ENCODE measurements around the gene NINJ1. TPM values are rescaled to one million over a fixed set of nuclear protein-coding genes. Genes with fewer than 3 reads are reported as not detected.
"Not testable (repeated sequence)": the region's sequence is repeated elsewhere in the genome, so short reads cannot be mapped to it uniquely, and the experiment has no call there.

Gene NINJ1
- total and polyA plus RNA-seq, 3 donors from 2014 or later: 99.3 to 152 (median 148) TPM

- no peaks in the 10 kb centered on the region for H3K9me3 ChIP-seq
- intact Hi-C loops (cut with DNase I; ENCODE audit: low total_unique reads): no loop called here
- TF ChIP-seq, protein P1, sequence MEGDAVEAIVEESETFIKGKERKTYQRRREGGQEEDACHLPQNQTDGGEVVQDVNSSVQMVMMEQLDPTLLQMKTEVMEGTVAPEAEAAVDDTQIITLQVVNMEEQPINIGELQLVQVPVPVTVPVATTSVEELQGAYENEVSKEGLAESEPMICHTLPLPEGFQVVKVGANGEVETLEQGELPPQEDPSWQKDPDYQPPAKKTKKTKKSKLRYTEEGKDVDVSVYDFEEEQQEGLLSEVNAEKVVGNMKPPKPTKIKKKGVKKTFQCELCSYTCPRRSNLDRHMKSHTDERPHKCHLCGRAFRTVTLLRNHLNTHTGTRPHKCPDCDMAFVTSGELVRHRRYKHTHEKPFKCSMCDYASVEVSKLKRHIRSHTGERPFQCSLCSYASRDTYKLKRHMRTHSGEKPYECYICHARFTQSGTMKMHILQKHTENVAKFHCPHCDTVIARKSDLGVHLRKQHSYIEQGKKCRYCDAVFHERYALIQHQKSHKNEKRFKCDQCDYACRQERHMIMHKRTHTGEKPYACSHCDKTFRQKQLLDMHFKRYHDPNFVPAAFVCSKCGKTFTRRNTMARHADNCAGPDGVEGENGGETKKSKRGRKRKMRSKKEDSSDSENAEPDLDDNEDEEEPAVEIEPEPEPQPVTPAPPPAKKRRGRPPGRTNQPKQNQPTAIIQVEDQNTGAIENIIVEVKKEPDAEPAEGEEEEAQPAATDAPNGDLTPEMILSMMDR (IDR thresholded peaks at IDR 0.05): no peak
- no peak for TF ChIP-seq POLR2A (IDR thresholded peaks at IDR 0.05)
- 76 to 79% methylated on average over 1 of the region's 1 CpG for WGBS, 2 donors
- no peaks in the 10 kb centered on the region for H3K27me3 ChIP-seq
- no peaks in the 10 kb centered on the region for H3K4me1 ChIP-seq
- DNase-seq: no peak
- no peaks in the 10 kb centered on the region for H3K36me3 ChIP-seq (ENCODE audit: low read depth, missing control alignments)
- no peak overlapping the region for H3K27ac ChIP-seq
- H3K4me3 ChIP-seq: no peak overlapping the region
Observed at GRCh38 chr9:93105620-93106019, 28.4 kb downstream of the NINJ1 start.

GRCh38 chr9:93101086-93101485 is 33.0 kb downstream of the NINJ1 start:
- DNase-seq; H3K27ac ChIP-seq; intact Hi-C loops (cut with DNase I; ENCODE audit: low total_unique reads): not testable (repeated sequence)

GRCh38 chr9:93100276-93100636 is 33.8 kb downstream of the NINJ1 start:
- intact Hi-C loops (cut with DNase I; ENCODE audit: low total_unique reads): no loop called here

More at GRCh38 chr9:93101086-93101485, 33.0 kb downstream of the NINJ1 start:
- H3K4me3 ChIP-seq; H3K36me3 ChIP-seq (ENCODE audit: low read depth, missing control alignments); H3K9me3 ChIP-seq; H3K27me3 ChIP-seq: not testable (repeated sequence)
- H3K4me1 ChIP-seq: peaks cover 26% of the 10 kb centered on the region
- 96% methylated on average over 11 of the region's 11 CpGs for WGBS, 2 donors

DNA sequence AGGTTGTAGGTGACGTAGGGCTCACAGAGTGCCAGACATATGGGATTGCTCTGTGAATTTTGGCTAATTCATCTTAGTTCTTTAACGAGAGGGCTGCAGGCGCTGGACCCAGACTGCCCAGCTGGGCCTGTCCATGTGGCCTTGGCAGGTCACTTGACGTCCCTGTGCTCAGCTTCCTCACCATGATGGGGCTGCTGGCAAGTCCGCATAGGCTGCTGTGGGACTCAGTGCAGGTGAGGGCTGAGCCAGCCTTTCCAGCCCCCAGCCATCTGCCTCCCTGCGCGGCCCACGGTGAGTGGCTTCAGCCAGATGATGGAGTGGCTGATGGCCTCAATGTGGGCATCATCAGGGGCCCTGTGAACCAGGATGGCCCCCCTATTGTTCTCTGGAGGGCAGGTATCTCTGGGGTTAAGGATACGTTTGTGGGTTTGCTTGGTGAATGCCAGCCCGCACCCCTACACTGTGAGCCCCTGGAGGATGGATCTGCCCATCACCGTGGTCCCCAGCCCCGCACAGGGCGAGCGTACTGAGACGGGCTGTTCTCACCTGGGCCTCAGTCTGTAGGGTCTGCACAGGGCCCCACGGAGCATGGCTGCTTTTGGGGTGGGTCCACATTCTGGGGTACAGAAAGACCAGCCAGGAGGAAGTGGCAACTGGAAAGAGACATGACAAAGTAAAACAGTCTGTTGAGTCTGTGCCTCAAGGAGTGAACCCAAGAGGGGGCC is 34.3 kb downstream of the NINJ1 start:
- WGBS, 2 donors: 83 to 86% methylated on average over 4 to 16 of the region's 16 CpGs
- no peak for DNase-seq
- intact Hi-C loops (cut with DNase I; ENCODE audit: low total_unique reads): no loop called here
- Histone ChIP-seq H3K9me3 (no peaks in the 10 kb centered on the region), H3K27ac (peak overlapping the region in 1 of 2 donors; percentile 3), H3K4me1 (peaks cover 31% of the 10 kb centered on the region), H3K4me3 (no peak overlapping the region), H3K36me3 (ENCODE audit: low read depth, missing control alignments) (no peaks in the 10 kb centered on the region), H3K27me3 (no peaks in the 10 kb centered on the region)
- TF ChIP-seq, protein P1 (IDR thresholded peaks at IDR 0.05): no peak
- no peak for TF ChIP-seq POLR2A (IDR thresholded peaks at IDR 0.05)

More at GRCh38 chr9:93100276-93100636, 33.8 kb downstream of the NINJ1 start:
- no peak overlapping the region for H3K4me3 ChIP-seq
- TF ChIP-seq POLR2A (IDR thresholded peaks at IDR 0.05): no peak
- TF ChIP-seq, protein P1 (IDR thresholded peaks at IDR 0.05): no peak
- H3K27me3 ChIP-seq: no peaks in the 10 kb centered on the region
- H3K4me1 ChIP-seq: peaks cover 26% of the 10 kb centered on the region
- no peaks in the 10 kb centered on the region for H3K9me3 ChIP-seq
- DNase-seq: no peak
- H3K36me3 ChIP-seq (ENCODE audit: low read depth, missing control alignments): no peaks in the 10 kb centered on the region
- WGBS, 2 donors: 95 to 96% methylated on average over 8 of the region's 8 CpGs
- no peak overlapping the region for H3K27ac ChIP-seq

- peak; percentile 79 for DNase-seq
- intact Hi-C loops (cut with DNase I; ENCODE audit: low total_unique reads): no loop called here
- no peaks in the 10 kb centered on the region for H3K9me3 ChIP-seq
- no peaks in the 10 kb centered on the region for H3K36me3 ChIP-seq (ENCODE audit: low read depth, missing control alignments)
- WGBS, 2 donors: 28 to 44% methylated on average over 15 of the region's 15 CpGs
- H3K4me3 ChIP-seq: no peak overlapping the region
- H3K27ac ChIP-seq: peak overlapping the region; percentile 94
- H3K27me3 ChIP-seq: no peaks in the 10 kb centered on the region
- TF ChIP-seq, protein P1 (IDR thresholded peaks at IDR 0.05): no peak
- TF ChIP-seq POLR2A (IDR thresholded peaks at IDR 0.05): no peak
- H3K4me1 ChIP-seq: peaks cover 44% of the 10 kb centered on the region
Observed at GRCh38 chr9:93098236-93098946, 35.7 kb downstream of the NINJ1 start.
